ENCODE data around the gene ZNRD2. TPM values are rescaled to one million over a fixed set of nuclear protein-coding genes. Genes with fewer than 3 reads are reported as not detected.
"Not testable (repeated sequence)": the region's sequence is repeated elsewhere in the genome, so short reads cannot be mapped to it uniquely, and the experiment has no call there.

ZNRD2 gene
- total RNA-seq, 1 donor from 2014 or later = 23.3 TPM

GRCh38 chr11:65553301-65554001 lies 16.8 kb upstream of the ZNRD2 start:
- ATAC-seq (no peak), DNase-seq (ENCODE audit: missing footprints) (peak; percentile 64)
- intact Hi-C loops (cut with DNase I) = no loop called here

DNA sequence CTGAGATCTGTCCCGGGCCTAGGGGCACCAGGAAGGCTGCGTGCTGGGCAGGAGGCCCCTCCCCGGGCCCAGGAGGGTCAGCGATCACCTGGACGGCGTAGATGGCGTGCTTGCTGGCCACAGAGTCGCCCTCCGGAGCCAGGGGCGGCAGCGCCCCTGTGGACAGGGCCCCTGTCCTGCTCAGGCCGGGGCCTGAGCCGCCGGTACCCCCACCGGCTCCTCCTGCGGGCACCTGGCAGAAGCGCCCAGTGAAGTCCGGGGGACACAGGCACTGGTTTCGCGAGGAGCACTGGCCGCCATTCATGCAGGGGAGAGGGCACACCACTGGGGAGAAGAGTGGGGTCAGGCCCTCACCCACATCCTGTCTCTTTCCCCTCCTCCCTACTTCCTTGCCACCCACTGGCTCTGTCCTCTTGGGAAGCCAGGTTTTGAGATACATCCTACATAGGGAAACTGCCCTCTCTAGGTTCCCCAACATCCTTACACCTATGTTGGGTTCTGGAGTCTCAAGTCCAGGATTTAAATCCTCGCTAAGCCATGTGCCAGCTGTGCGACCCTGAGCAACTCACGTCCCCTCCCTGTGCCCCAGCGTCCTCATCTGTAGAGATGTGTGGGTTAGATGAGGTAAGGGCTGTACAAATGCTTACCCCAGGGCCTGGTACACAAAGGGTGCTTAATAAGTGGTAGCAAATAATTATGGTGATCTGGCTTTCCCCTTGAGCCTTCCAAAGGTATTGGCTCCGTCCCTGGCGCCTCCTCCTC lies 16.0 kb upstream of the ZNRD2 start:
- no peak for ATAC-seq
- intact Hi-C loops (cut with DNase I) = no loop called here
- DNase-seq (ENCODE audit: missing footprints) = peak; percentile 26

DNA sequence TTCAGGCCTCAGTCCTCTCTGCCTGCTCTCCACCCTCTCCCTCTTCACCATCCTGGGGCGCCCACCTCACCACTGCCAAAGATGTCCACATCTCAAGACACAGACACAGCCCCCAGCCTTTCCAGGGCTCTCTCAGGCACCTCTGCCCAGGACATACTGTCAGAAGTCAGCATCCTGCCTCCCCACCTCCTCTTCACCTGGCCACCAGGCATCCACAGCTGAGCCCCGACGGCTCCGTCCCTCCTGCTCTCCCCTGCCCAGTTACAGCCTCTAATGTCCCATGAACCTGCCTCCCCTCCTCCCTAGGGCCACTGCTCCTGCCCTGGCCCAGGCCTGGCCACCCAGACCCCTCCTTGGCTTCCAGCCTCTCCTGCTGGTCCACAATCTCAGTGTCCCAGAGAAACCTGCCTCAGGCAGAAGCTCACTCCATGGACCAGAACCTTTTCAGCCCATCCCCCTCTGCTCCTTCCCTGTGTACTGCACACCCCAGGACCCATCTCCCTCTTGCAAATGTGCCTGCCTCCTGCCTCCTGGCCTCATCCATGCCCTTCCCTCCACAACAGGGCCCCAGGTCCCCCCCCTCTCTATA lies 15.3 kb upstream of the ZNRD2 start:
- ATAC-seq (no peak), DNase-seq (ENCODE audit: missing footprints) (peak; percentile 23)
- intact Hi-C loops (cut with DNase I) = no loop called here

DNA sequence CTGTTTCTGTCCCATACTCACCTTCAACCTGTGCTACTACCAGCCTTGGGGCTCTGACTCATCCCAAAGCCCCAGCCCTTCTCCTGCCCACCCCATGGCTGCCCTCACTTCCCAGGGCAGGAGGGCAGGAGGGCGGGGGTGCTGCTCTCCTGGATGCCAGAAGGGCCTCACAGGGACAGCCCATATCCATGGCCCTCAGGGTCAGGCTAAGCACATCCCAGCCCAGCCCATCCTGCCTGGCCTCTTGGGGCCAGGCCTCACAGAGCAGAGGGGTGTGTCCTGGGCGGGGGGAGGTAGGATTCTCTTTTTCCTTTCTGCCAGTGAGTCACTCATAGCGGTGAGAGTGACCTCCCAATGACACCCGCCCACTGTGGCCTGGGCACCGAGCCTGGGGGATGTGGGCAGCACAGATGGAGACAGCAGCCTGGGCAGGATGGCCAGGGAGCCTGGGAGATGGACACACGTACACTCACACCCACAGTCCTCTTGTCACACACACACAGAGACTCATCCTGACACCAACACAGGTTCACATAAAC lies 14.5 kb upstream of the ZNRD2 start:
- intact Hi-C loops (cut with DNase I) = no loop called here
- DNase-seq (ENCODE audit: missing footprints) (peak; percentile 79), ATAC-seq (no peak)

DNA sequence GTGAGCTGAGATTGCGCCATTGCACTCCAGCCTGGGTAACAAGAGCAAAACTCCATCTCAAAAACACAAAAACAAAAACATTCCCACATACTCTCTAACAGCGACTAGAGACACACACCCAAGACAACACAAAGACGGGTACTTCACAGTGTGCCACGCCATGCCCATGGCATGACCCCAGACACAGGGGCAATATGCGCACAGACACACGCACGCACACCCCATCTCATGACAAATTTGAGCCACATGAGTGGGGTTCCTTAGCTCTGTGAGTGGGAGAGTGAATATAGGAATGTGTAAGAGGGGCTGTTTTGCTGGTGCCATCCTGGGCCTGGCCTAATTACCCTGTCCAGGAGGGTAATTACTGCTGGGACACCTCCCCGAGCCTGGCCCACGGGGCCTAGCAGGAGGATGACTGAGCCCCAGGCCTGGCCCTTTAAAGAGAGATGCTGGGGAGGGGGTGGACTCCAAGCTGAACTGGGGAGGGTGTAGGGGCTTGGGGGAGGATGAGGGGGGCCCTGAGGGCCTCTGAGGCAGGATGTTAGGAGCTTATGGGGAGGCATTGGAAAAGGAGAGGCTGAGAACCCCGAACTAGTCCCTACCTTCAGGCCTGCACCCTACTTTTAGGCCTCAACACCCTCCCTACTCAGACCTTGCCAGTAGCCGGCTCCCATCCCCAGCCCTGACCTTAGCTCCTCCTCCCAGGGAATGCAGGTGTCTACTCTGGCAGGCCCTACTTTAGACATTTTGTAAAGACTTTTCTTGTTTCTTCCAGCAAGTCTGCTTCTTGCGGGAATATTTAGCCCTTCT lies 13.6 kb upstream of the ZNRD2 start:
- ATAC-seq (no peak), DNase-seq (ENCODE audit: missing footprints) (no peak)
- intact Hi-C loops (cut with DNase I) = loop anchor here (1.0 kb wide), 1 partner anchor 16 kb away; no protein-coding TSS in a partner anchor

DNA sequence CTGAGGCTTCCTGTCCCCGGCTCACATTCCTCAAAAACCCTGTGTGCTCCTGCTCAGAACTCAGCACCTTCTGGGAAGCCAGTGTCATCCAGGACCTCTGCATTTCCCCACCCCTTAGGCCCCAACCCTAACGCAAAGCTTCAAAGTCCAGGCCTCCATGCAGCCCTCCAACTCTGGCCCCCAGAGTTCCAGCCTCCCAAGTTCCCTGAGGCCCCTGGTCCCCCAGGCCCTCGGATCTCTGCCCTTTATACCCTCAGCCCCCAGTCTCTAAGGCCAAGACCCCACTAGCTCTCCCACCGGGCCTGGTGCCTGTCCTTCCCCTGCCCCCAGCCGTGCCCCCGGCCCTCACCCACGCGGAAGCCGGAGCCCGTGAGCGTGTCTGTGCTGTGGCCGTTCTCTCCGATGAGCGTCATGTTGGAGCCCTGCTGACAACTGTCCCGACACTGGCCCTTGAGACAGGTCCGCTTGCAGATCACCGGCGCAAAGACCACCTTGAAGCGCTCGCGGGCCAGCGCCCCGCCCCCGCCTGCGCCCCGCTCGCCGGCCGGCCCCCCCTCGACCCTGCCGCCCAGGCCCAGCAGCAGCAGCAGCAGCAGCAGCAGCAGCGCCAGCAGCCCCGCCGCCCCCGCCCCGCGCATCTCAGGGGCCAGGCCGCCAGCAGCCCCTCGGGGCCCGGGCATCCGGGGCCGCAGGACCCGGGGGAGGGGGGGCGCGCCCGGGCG lies 12.8 kb upstream of the ZNRD2 start:
- intact Hi-C loops (cut with DNase I) = loop anchor here (1.0 kb wide), 2 partner anchors 17 to 140 kb away; no protein-coding TSS in a partner anchor
- DNase-seq (ENCODE audit: missing footprints) = peak; percentile 52
- ATAC-seq = no peak

DNA sequence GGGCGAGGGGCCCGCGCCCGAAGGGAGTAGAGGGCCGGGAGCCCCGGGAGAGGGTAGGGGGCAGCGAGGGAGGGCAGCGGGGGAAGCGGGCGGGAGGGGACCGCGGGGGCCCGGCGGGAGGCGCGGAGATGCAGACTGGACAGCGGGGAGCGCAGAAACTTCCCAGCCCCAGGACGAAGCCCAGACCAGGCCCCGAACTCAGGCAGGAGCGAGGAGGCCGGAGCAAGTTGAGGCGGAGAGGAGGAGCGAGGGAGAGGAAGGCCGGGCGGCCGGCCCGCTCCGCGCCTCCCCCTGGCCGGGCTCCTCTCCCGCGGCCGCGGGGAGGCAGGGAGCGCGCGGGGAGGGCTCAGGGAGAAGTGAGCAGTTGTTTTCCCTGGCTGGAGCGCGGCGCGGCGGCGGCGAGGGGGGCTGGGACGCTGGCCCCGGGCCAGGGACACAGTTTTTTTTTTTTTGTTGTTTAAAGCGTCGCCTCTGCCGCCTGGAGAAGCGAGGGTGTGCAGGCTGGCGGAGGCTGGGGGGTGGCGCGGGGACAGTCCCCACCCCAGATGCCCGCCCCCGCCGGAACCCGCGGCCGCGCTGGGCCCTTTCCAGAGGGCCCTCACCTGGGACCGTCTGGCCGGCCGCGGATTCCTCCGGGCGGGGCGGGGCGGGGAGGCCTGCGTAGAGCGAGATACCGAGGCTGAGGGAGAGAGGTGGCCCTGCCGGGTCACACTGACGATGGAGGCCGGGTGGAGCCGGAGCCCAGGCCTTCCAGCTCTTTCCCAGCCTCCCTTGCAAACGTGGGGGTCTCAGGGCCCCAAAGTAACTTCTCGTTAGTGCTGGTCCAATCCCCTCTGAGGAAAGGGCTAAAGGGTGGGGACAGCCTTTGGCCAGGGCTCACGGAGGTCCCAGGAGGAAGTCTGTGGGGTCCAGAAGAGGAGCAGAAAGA lies 12.0 kb upstream of the ZNRD2 start, which contains the start of gene LTBP3:
Gene LTBP3, minus strand, starts transcription at position 358 of the 928 bp plus-strand sequence. CDS start 400 bp downstream, outside the sequence.
- ATAC-seq (peak; percentile 90), DNase-seq (ENCODE audit: missing footprints) (peak; percentile 92)
- intact Hi-C loops (cut with DNase I) = loop anchor here (1.0 kb wide), 1 partner anchor 141 kb away; no protein-coding TSS in a partner anchor

- ATAC-seq = peak; percentile 70
- intact Hi-C loops (cut with DNase I) = loop anchor here (1.0 kb wide), 1 partner anchor 142 kb away; no protein-coding TSS in a partner anchor
- DNase-seq (ENCODE audit: missing footprints) = peak; percentile 81
Measured at GRCh38 chr11:65558930-65559509, 11.3 kb upstream of the ZNRD2 start.

DNA sequence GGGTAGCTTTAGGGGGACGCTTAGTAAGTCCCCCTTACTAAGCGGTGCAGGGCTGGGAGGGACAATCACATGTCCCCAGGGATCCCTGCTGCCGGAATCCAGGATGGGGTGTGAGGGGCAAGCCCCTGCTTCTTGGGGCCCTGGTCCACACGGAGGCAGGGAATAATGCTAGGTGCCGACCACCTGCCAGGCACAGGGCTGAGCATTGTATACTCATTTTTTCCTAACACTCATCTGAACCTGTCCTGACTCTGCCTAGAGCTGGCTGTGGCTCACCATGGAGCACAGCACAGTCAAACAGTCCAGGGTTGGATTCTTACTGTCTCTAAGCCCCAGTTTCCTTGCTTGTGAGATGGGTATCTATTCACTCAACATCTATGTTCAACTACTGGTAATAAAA lies 10.7 kb upstream of the ZNRD2 start:
- intact Hi-C loops (cut with DNase I) = no loop called here
- ATAC-seq (no peak), DNase-seq (ENCODE audit: missing footprints) (peak; percentile 35)

GRCh38 chr11:65559951-65560537 lies 10.2 kb upstream of the ZNRD2 start:
- DNase-seq (ENCODE audit: missing footprints) (no peak), ATAC-seq (peak; percentile 17)
- intact Hi-C loops (cut with DNase I) = no loop called here

GRCh38 chr11:65560555-65561418 lies 9.5 kb upstream of the ZNRD2 start:
- intact Hi-C loops (cut with DNase I) = no loop called here
- ATAC-seq = no peak
- DNase-seq (ENCODE audit: missing footprints) = peak; percentile 75

GRCh38 chr11:65562020-65562419 lies 8.3 kb upstream of the ZNRD2 start:
- intact Hi-C loops (cut with DNase I) = no loop called here
- ATAC-seq (no peak), DNase-seq (ENCODE audit: missing footprints) (no peak)

DNA sequence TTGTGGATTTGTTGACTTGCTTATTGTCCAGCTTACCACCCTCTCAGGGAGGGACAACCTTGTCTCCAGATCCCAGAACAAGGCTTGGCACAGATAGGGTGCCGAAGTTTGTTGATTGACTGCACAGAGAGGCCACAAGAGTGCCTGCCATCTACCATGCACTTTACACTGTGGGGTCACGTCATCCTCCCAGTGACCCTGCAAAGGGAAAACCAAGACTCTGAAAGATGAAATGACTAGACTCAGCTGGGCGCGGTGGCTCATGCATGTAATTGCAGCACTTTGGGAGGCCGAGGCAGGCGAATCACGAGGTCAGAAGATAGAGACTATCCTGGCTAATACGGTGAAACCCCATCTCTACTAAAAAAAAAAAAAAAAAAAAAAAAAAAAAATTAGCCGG lies 7.5 kb upstream of the ZNRD2 start:
- intact Hi-C loops (cut with DNase I) = no loop called here
- ATAC-seq (no peak), DNase-seq (ENCODE audit: missing footprints) (no peak)

DNA sequence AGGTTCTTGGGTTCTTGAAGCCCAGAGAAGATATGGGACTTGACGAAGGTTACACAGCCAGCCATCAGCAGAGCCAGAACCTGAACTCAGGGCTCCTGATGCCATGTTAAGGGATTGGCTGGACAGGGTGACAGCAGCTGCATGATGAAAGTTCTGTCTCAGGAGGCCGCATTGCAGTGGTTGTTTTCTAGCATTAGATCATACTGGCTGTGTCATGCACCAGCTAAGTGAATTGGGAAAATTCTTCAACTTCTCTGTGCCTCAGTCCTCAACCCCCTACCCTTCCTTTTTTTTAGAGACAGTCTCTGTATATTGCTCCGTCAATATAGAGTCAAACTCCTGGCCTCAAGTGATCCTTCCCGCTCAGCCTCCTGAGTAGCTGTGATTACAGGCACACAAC lies 6.7 kb upstream of the ZNRD2 start:
- DNase-seq (ENCODE audit: missing footprints) (no peak), ATAC-seq (no peak)
- intact Hi-C loops (cut with DNase I) = no loop called here

- DNase-seq (ENCODE audit: missing footprints); ATAC-seq; intact Hi-C loops (cut with DNase I): not testable (repeated sequence)
Measured at GRCh38 chr11:65564879-65565559, 5.3 kb upstream of the ZNRD2 start.

Measured in Right ventricle myocardium inferior (tissue), 1 donor.